ENCODE data around the gene GCSAM.

Gene GCSAM

GRCh38 chr3:112128843-112129727 lies 4.0 kb downstream of the GCSAM start:
- DNase-seq, result no peak

- DNase-seq, result no peak
These were observed 5.2 kb downstream of the GCSAM start for GRCh38 chr3:112127522-112128494.

GRCh38 chr3:112126511-112126911 lies 6.5 kb downstream of the GCSAM start:
- DNase-seq, result no peak

DNA sequence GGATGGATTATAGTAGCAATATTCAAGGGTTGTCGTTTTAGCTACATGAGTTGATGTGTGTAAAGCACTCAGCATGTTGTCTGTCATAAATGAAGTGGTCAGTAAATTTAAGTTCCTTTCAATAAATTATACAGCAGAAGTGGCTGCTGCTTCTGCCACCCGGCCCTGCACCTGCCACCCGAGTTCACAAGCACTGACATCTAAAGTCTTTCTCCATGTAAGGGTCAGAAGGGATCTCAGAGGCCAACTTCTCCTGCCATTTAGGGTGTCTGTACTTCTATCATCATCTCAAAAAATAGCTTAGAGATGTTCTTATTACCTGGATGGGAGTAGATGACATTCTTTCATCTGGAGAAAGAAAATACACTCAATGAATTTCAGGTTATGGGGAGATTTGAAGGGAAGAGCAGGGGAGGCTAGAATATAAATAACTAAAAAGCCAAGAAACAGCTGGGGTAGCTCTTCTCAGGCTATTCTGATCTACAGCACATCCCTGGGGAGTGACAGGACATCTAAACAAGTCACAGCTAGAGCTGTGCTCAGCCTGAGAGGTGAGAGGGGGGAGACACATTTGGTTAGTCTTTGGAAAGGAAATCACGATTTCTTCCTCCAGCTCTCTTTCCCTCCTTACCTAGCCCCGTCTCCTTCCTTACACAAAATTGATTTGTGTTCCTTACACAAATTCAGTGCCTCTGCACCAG lies 8.0 kb downstream of the GCSAM start:
- DNase-seq, result no peak

DNA sequence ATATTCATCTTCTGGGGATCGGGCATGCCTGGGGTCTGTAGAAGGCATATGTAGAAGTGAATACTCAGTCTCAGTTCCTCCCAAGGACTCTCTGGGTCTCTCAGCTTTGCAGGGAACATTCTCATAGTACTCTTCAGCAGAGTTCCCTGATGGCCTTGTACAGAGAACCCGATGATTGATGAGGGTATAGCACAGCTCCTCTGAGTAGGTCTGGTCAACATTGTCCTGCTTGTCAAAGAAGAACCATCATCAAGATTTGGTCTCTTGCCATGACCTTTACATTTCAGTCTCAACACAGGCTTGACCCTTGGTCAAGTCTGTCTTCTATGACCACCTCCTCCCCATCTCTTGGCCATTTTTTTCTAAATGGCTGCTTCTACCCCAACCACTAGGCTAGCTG lies 9.5 kb downstream of the GCSAM start:
- DNase-seq, result no peak

GRCh38 chr3:112122870-112123269 lies 10.2 kb downstream of the GCSAM start:
- DNase-seq, result no peak

DNA sequence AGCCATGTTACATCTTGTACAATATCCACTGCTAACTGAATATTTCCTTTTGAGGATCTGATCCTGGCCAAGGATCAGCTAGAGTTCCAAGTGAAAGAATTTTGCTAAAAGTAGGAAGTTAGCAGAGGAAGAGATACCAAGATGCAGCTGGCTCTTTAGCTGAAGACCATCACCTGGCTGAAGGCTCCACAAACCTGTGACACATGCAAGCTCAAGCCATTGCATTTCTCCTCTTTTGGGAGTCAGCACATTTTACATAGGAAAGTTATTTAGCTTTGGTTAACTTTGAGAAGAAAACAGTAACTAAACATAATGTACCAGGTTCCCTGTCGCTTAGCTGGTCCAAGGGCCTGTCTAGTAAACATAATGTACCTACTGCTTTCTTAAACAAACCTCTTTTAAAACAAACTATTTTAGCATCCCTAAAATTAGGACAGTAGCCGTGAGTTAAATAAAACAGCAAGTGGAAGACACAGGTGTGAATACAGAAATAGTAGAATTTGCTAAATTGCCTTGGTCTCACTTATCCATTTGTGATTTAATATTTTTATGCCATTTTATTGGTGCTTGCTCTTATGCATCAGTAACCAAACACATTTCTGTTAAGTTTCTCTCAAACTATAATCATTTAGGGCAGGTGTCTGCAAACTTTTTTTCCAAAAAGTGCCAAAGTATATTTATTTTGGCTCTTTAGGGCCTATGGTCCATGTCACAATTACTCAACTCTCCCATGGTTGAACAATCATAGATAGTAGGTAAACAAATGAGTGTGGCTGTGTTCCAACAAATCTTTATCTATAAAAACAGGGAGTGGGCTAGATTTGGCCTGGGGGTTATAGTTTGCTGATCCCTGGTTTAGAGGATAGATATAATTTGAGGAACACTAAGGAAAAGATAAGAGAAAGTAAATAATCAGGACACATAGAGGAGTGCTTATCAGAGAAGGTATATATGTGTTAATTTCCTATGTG lies 11.2 kb downstream of the GCSAM start:
- DNase-seq, result no peak

GRCh38 chr3:112119962-112120836 lies 12.8 kb downstream of the GCSAM start:
- no peak for DNase-seq

- DNase-seq, result no peak
These were observed 15.0 kb downstream of the GCSAM start for GRCh38 chr3:112117841-112118571.

- DNase-seq, result no peak
These were observed 15.6 kb downstream of the GCSAM start for GRCh38 chr3:112117415-112117814.

GRCh38 chr3:112116748-112117186 lies 16.3 kb downstream of the GCSAM start:
- no peak for DNase-seq

DNA sequence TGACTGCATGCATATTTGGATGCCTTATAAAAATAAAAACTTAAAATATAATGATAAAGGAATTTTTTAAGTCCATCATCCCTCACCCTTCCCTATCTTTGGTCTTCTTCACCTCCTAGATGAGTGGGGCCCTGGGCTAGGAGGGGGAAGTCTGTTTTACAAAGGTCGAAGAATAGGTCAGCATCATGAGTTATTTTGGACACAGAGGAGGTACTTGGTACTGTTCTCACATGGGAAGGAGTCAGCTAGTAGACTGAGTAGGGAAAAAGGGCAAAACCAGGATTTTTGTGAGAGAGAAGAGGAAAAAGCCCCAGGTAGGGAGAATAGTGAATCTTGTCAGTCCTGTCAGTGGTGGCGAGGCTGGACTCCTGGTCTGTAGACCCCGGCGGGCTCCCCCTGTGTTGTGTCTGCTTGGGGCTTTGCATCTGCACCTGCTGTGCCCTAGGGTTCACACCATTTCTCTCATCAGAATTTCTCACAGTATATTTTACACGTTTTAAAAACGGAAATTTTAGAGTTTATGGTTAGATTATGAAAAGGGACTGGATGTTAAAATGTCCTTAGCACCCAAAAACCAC lies 17.2 kb downstream of the GCSAM start:
- DNase-seq, result no peak

DNA sequence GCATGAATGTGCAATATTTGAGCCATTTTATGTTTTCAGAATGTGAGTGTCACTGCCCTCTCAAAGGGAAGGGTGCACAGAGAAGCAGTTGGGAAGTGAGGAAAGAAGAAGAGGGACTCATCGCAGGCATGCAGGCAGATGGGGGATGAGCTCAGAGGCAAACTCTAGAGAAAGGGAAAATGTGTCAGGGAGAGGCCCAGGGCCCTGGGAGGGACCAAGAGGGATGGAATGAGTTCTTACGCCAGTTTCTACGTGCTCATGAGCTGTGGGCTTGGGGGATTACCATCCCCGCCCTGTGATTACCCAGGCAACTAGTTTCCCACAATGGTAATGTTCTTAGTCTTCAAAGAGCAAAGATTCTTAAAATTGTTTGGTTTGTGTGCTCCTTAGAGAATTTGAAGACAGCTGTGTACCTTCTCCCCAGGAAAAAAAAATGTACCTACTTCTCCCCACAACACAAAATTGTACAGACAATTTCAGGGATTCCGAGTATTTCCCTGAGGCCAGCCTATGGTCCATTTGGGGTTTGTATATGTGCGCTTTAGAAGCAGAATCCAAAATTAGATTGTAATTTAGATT lies 17.8 kb downstream of the GCSAM start:
- no peak for DNase-seq

- no peak for DNase-seq
These were observed 18.4 kb downstream of the GCSAM start for GRCh38 chr3:112114576-112115160.

DNA sequence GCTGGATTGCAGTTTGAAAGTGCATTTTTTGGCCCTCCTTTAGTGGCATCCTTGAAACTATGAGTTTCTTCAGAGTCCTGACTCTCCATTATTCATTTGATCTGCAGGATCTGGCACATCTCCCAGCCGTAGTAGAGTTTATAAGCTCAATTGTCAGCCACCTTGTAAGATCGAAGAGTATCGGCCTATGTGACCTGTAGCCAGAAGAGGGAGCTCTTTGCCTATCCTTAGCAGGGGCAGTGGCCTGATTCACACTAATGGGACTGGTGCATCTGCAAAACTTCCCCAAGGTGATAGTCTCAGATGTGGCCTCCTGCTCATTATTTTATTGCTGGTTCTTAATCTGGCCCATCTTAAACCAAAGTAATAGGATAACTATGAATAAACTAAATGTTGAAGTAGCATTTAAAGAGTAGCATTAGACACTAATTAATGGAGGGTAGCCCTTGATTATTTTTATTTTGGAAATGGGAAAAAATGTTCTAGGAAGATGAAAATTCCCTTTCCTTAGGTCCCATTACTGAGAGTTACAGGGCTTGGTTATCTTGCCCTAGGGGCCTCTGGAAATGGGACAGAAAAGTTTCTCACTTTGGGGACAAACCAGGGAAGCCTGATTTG lies 21.2 kb downstream of the GCSAM start:
- DNase-seq, result peak; percentile 64

GRCh38 chr3:112109322-112109721 lies 23.7 kb downstream of the GCSAM start:
- peak; percentile 38 for DNase-seq

- no peak for DNase-seq
These were observed 28.3 kb downstream of the GCSAM start for GRCh38 chr3:112104774-112105173.

DNA sequence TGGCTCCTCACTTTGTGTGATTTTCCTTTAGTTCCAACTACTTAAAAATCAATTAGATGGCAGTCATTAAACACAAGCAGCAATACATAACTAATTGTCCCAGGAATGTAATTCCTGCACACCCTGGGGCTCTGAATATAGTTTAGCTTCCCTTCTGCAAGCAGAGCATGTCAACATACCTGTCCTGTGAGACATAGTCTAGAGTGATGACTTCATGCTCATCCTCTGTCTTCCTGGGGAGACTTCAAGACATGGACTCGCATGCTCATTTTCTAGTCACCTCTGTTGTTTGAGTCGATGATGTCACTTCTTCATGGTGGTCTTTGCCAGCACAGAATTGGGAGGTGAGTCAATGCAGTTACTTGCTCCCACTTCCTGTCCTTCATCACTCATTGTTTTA lies 31.1 kb downstream of the GCSAM start:
- no peak for DNase-seq

Measured in NCI-H2107 (cell line).